K562 (cell line): ENCODE data around the gene NKX2-8. TPM values are rescaled to one million over a fixed set of nuclear protein-coding genes. Genes with fewer than 3 reads are reported as not detected.

Experiments
- FUS ChIP-seq: fragments of 200-400 bp; formaldehyde crosslinking; optimal IDR thresholded peaks from 2 replicates; pipeline ENCODE3; 2017; ENCODE audit warnings: low read depth, low read length
- HDAC6 ChIP-seq: IDR thresholded peaks from 2 replicates; pipeline ENCODE4 v1.6.1; 2012; ENCODE audit warnings: low read depth, mild to moderate bottlenecking, control low read depth, inconsistent platforms, low read length, moderate library complexity
- HMGXB4 ChIP-seq: sonication (generic); formaldehyde crosslinking; IDR thresholded peaks from 2 replicates; pipeline ENCODE4 v1.8.1; 2023; ENCODE audit warnings: mild to moderate bottlenecking, missing genetic modification reagents
- ILK ChIP-seq: fragments of 450-650 bp; IDR thresholded peaks from 2 replicates; pipeline ENCODE4 v1.6.1; 2016; ENCODE audit warnings: missing genetic modification characterization, low read depth, mild to moderate bottlenecking, missing compliant biosample characterization, moderate library complexity, borderline replicate concordance
- KDM1A ChIP-seq, 2 experiments: fragments of 450-650 bp; IDR thresholded peaks; 2 replicates each; pipeline ENCODE4 v1.6.1; 2016; ENCODE audit warnings: mild to moderate bottlenecking in 2 of 2
- RAD21 ChIP-seq, 2 experiments: fragments of 250-450 bp in 1 of 2; fragments of 450-650 bp in 1 of 2; sonication (Bioruptor Pico) in 1 of 2; formaldehyde crosslinking in 1 of 2; IDR thresholded peaks in 1 of 2; conservative IDR thresholded peaks in 1 of 2; 2 replicates each; pipeline versions ENCODE4 v1.4.0 to v1.8.0; 2020 to 2022; ENCODE audit warnings: mild to moderate bottlenecking in 2 of 2, moderate library complexity in 1 of 2
- ZBTB9 ChIP-seq: fragments of 450-650 bp; formaldehyde crosslinking; IDR thresholded peaks from 2 replicates; pipeline ENCODE4 v1.4.0; 2020; ENCODE audit warnings: mild to moderate bottlenecking, moderate library complexity
- ZNF197 ChIP-seq: fragments of 200-800 bp; sonication (Bioruptor generic); IDR thresholded peaks from 2 replicates; pipeline ENCODE4 v1.6.1; 2016; ENCODE audit warnings: low read depth, missing genetic modification characterization, missing compliant biosample characterization
- ZNF282 ChIP-seq: sonication (generic); formaldehyde crosslinking; IDR thresholded peaks from 2 replicates; pipeline ENCODE4 v1.8.1; 2023; ENCODE audit warnings: missing genetic modification reagents
- ZNF518B ChIP-seq: fragments of 250-450 bp; sonication (Bioruptor Pico); IDR thresholded peaks from 2 replicates; pipeline ENCODE4 v1.5.0; 2021; ENCODE audit warnings: mild to moderate bottlenecking, moderate library complexity
- ZNF586 ChIP-seq: fragments of 450-650 bp; formaldehyde crosslinking; conservative IDR thresholded peaks from 2 replicates; pipeline ENCODE4 v1.4.0; 2020; ENCODE audit warnings: mild to moderate bottlenecking, moderate library complexity
- polyA plus RNA-seq, 8 experiments: library from polyadenylated mRNA; depleted of rRNA in 4 of 8; stranded (reverse) in 5 of 8; unstranded in 3 of 8; fragments of >200 nt; fragmentation: Nextera tagmentation in 2 of 8; fragmentation: Illumina TruSeq in 1 of 8; extraction: Ambion mirVana in 2 of 8; extraction: Trizol in 1 of 8; gene quantifications; 2 replicates each; pipeline versions ENCODE4 v1.2.1 to v1.2.3, GENCODE V29; 2011 to 2014; ENCODE audit warnings: inconsistent platforms in 1 of 8, missing spikeins in 1 of 8
- total RNA-seq, 7 experiments: library from RNA; depleted of rRNA in 6 of 7; stranded (reverse); fragments of >200 nt in 6 of 7; fragmentation: Illumina TruSeq in 2 of 7; extraction: Trizol in 2 of 7; gene quantifications; 2 replicates each; pipeline versions ENCODE4 v1.2.1 to v1.2.3, GENCODE V29; 2011 to 2021; ENCODE audit warnings: low replicate concordance in 1 of 7

Gene NKX2-8
- total and polyA plus RNA-seq, 9 of the 15 experiments (the other 6 are each of a cell fraction or from before 2014, with no cell fraction given) = not detected

GRCh38 chr14:36585100-36585499 is 2.7 kb upstream of the NKX2-8 start (continued):
- TF ChIP-seq ZBTB9 (CRISPR knock-in tag) (no peak), ZNF518B (CRISPR knock-in tag) (no peak), FUS (no peak), HMGXB4 (no peak), RAD21 (CRISPR knock-in tag; conservative IDR thresholded peaks at IDR 0.05 in 1 of 2, IDR thresholded peaks at IDR 0.05 in 1 of 2) (no peak), ZNF282 (CRISPR knock-in tag) (no peak), KDM1A (IDR thresholded peaks at IDR 0.05) (no peak), ILK (tag) (no peak), ZNF586 (no peak), HDAC6 (no peak), ZNF197 (CRISPR knock-in tag) (no peak)
